BE2C (cell line): ENCODE measurements around the gene PLA2G4C.

Source experiments
- DNase-seq: peaks from one replicate; pipeline ENCODE4 v3.0.0-alpha.2; 2020
- H3K27me3 ChIP-seq: fragments of 250-450 bp; sonication (Bioruptor Pico); 2 replicates; pipeline ENCODE4 v1.5.1; 2020; ENCODE audit warnings: mild to moderate bottlenecking
- H3K36me3 ChIP-seq: fragments of 250-450 bp; sonication (Bioruptor Pico); 2 replicates; pipeline ENCODE4 v1.5.1; 2020; ENCODE audit warnings: mild to moderate bottlenecking
- H3K4me1 ChIP-seq: fragments of 250-450 bp; sonication (Bioruptor Pico); 2 replicates; pipeline ENCODE4 v1.5.1; 2020
- H3K4me3 ChIP-seq: 2 replicates; pipeline ENCODE4 v1.5.1; 2011; ENCODE audit warnings: low read depth, low read length
- H3K9me3 ChIP-seq: fragments of 250-450 bp; sonication (Bioruptor Pico); 2 replicates; pipeline ENCODE4 v1.5.1; 2020
- TF ChIP-seq, protein P1 (sequence below): IDR thresholded peaks from 2 replicates; pipeline ENCODE4 v1.5.1; 2012; ENCODE audit warnings: mild to moderate bottlenecking, low read depth, low read length

Gene PLA2G4C

GRCh38 chr19:48041877-48042580 lies 68.6 kb downstream of the PLA2G4C start:
- Histone ChIP-seq H3K27me3 (0 out of 2 replicates have a peak, but pooled peaks cover 4% of the 10 kb centered on the region), H3K36me3 (no peaks in the 10 kb centered on the region), H3K4me1 (no peaks in the 10 kb centered on the region), H3K9me3 (no peaks in the 10 kb centered on the region), H3K4me3 (no peak overlapping the region)
- DNase-seq, result no peak
- TF ChIP-seq, protein P1, sequence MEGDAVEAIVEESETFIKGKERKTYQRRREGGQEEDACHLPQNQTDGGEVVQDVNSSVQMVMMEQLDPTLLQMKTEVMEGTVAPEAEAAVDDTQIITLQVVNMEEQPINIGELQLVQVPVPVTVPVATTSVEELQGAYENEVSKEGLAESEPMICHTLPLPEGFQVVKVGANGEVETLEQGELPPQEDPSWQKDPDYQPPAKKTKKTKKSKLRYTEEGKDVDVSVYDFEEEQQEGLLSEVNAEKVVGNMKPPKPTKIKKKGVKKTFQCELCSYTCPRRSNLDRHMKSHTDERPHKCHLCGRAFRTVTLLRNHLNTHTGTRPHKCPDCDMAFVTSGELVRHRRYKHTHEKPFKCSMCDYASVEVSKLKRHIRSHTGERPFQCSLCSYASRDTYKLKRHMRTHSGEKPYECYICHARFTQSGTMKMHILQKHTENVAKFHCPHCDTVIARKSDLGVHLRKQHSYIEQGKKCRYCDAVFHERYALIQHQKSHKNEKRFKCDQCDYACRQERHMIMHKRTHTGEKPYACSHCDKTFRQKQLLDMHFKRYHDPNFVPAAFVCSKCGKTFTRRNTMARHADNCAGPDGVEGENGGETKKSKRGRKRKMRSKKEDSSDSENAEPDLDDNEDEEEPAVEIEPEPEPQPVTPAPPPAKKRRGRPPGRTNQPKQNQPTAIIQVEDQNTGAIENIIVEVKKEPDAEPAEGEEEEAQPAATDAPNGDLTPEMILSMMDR, result no peak

GRCh38 chr19:48036765-48037164 lies 73.9 kb downstream of the PLA2G4C start:
- no peak for DNase-seq
- no peak overlapping the region for H3K4me3 ChIP-seq
- no peaks in the 10 kb centered on the region for H3K36me3 ChIP-seq
- TF ChIP-seq, protein P1, result no peak
- H3K27me3 ChIP-seq, result peaks cover 7% of the 10 kb centered on the region; the same call in 1 of the 2 replicates
- no peaks in the 10 kb centered on the region for H3K9me3 ChIP-seq
- H3K4me1 ChIP-seq, result no peaks in the 10 kb centered on the region

- no peak for DNase-seq
- TF ChIP-seq, protein P1, result no peak
- Histone ChIP-seq H3K27me3 (peaks cover 6% of the 10 kb centered on the region; the same call in 1 of the 2 replicates), H3K4me1 (no peaks in the 10 kb centered on the region), H3K9me3 (no peaks in the 10 kb centered on the region), H3K4me3 (no peak overlapping the region), H3K36me3 (no peaks in the 10 kb centered on the region)
Observed at GRCh38 chr19:48033604-48034003, 77.0 kb downstream of the PLA2G4C start.

DNA sequence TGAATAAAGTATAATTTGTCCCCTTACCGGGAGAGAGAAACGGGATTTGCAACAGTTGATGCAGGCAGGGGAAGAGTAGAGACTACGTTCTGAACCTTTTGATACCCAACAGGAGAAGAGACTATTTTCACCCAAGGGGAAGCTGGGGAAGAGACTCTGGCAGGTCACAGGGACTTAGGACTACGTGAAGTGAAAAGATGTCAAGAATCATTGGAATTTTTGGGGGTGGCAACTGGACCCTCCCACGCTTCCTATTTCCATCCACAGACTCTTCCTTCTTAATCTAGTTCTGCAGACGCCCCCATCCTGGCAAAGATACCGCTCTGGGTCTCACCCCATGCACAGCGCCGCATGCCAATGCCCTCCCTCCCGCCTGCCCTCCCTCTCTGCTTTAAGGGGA lies 80.5 kb downstream of the PLA2G4C start:
- H3K4me3 ChIP-seq, result no peak overlapping the region
- H3K9me3 ChIP-seq, result no peaks in the 10 kb centered on the region
- TF ChIP-seq, protein P1, result no peak
- H3K27me3 ChIP-seq, result peaks cover 5% of the 10 kb centered on the region; the same call in 1 of the 2 replicates
- H3K4me1 ChIP-seq, result no peaks in the 10 kb centered on the region
- no peak for DNase-seq
- H3K36me3 ChIP-seq, result no peaks in the 10 kb centered on the region

- H3K36me3 ChIP-seq, result no peaks in the 10 kb centered on the region
Observed at GRCh38 chr19:48029431-48029830, 81.2 kb downstream of the PLA2G4C start.

DNA sequence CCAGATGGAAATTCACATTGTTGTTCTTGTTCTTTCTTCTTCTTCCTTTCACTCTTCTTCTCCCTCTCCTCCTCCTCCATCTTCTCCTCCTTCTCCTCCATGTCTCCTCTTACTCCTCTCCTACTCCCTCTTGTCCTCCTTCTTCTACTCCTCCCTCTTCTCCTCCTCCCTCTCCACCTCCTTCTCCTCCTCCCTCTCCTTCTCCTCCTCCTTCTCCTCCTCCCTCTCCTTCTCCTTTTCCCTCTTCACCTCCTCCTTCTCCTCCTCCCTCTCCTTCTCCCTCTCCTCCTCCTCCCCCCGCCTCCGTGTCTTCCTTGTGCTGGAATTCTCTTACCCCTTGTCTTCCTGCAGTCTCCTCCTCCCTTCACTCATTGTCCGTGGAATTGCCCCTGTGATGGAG lies 85.1 kb downstream of the PLA2G4C start:
- Histone ChIP-seq H3K27me3 (peaks cover 8% of the 10 kb centered on the region), H3K9me3 (no peaks in the 10 kb centered on the region), H3K4me3 (no peak overlapping the region), H3K36me3 (no peaks in the 10 kb centered on the region), H3K4me1 (no peaks in the 10 kb centered on the region)
- no peak for DNase-seq
- TF ChIP-seq, protein P1, result no peak

More at GRCh38 chr19:48029431-48029830, 81.2 kb downstream of the PLA2G4C start:
- H3K27me3 ChIP-seq, result peaks cover 3% of the 10 kb centered on the region
- no peak for DNase-seq
- TF ChIP-seq, protein P1, result no peak
- no peaks in the 10 kb centered on the region for H3K9me3 ChIP-seq
- no peaks in the 10 kb centered on the region for H3K4me1 ChIP-seq
- no peak overlapping the region for H3K4me3 ChIP-seq
